Hepatocyte (in vitro differentiated cells): ENCODE results near the gene ITPK1. TPM values are rescaled to one million over a fixed set of nuclear protein-coding genes. Genes with fewer than 3 reads are reported as not detected.

ENCODE experiments used
- DNase-seq: peaks from one replicate; pipeline ENCODE4 v3.0.0-alpha.2; 2016; ENCODE audit warnings: low spot score
- H2AFZ ChIP-seq: fragments of 200-600 bp; sonication (generic); 2 replicates; pipeline ENCODE4 v1.6.0; 2016; ENCODE audit warnings: antibody characterized with exemption, mild to moderate bottlenecking
- H3K27ac ChIP-seq: fragments of 200-600 bp; sonication (generic); 2 replicates; pipeline ENCODE4 v1.5.1; 2016; ENCODE audit warnings: mild to moderate bottlenecking
- H3K27me3 ChIP-seq: fragments of 200-600 bp; sonication (generic); 2 replicates; pipeline ENCODE4 v1.6.1; 2016
- H3K36me3 ChIP-seq: fragments of 200-600 bp; sonication (generic); replicated peaks from 2 replicates; pipeline ENCODE4 v1.5.1; 2016; ENCODE audit warnings: low read depth; ENCODE audit not compliant: insufficient read depth
- H3K4me1 ChIP-seq: fragments of 200-600 bp; sonication (generic); 2 replicates; pipeline ENCODE4 v1.5.1; 2016; ENCODE audit warnings: mild to moderate bottlenecking, moderate library complexity; ENCODE audit not compliant: insufficient read depth
- H3K4me2 ChIP-seq: fragments of 200-600 bp; sonication (generic); 2 replicates; pipeline ENCODE4 v1.6.0; 2016
- H3K4me3 ChIP-seq: fragments of 200-600 bp; sonication (generic); 2 replicates; pipeline ENCODE4 v1.5.1; 2016; ENCODE audit warnings: mild to moderate bottlenecking
- H3K79me2 ChIP-seq: fragments of 200-600 bp; sonication (generic); 2 replicates; pipeline ENCODE4 v1.6.0; 2017; ENCODE audit warnings: mild to moderate bottlenecking
- H3K9me2 ChIP-seq: fragments of 200-600 bp; sonication (generic); replicated peaks from 2 replicates; pipeline ENCODE4 v1.6.0; 2017; ENCODE audit warnings: mild to moderate bottlenecking; ENCODE audit not compliant: insufficient read depth
- H3K9me3 ChIP-seq: fragments of 200-600 bp; sonication (generic); 2 replicates; pipeline ENCODE4 v1.5.1; 2016; ENCODE audit warnings: low read depth, mild to moderate bottlenecking
- H4K20me1 ChIP-seq: fragments of 200-600 bp; sonication (generic); 2 replicates; pipeline ENCODE4 v1.6.0; 2016; ENCODE audit warnings: mild to moderate bottlenecking; ENCODE audit not compliant: insufficient read depth, poor library complexity, severe bottlenecking
- EZH2 ChIP-seq: fragments of 200-600 bp; sonication (generic); IDR thresholded peaks from 2 replicates; pipeline ENCODE4 v1.6.1; 2016; ENCODE audit warnings: antibody characterized with exemption, mild to moderate bottlenecking, borderline replicate concordance
- EZH2phosphoT487 ChIP-seq: fragments of 200-600 bp; sonication (generic); IDR thresholded peaks from one replicate; pipeline ENCODE4 v1.6.1; 2018; ENCODE audit warnings: antibody characterized with exemption, mild to moderate bottlenecking, low read depth, moderate library complexity; ENCODE audit not compliant: unreplicated experiment, severe bottlenecking
- WGBS: methylation state at CpG from one replicate; pipeline ENCODE4 v1.1.6; 2016; ENCODE audit warnings: low lambda C conversion rate; ENCODE audit errors: missing lambda C conversion rate; 5-methylcytosine and 5-hydroxymethylcytosine counted together
- polyA plus RNA-seq: library from polyadenylated mRNA; unstranded; fragments of >200 nt; fragmentation: Nextera tagmentation; extraction: Ambion mirVana; gene quantifications from 2 replicates; pipeline ENCODE4 v1.2.1, GENCODE V29; 2016
- total RNA-seq: library from RNA; depleted of rRNA; stranded (reverse); fragments of >200 nt; gene quantifications from 2 replicates; pipeline ENCODE4 v1.2.3, GENCODE V29; 2014
- TF ChIP-seq, protein P1 (sequence below): fragments of 200-600 bp; sonication (generic); IDR thresholded peaks from 2 replicates; pipeline ENCODE4 v1.5.1; 2016; ENCODE audit warnings: antibody characterized with exemption, mild to moderate bottlenecking; ENCODE audit not compliant: poor library complexity

The ITPK1 gene
- total and polyA plus RNA-seq, 2 experiments from 2014 or later = 49.8 to 66.7 TPM

DNA sequence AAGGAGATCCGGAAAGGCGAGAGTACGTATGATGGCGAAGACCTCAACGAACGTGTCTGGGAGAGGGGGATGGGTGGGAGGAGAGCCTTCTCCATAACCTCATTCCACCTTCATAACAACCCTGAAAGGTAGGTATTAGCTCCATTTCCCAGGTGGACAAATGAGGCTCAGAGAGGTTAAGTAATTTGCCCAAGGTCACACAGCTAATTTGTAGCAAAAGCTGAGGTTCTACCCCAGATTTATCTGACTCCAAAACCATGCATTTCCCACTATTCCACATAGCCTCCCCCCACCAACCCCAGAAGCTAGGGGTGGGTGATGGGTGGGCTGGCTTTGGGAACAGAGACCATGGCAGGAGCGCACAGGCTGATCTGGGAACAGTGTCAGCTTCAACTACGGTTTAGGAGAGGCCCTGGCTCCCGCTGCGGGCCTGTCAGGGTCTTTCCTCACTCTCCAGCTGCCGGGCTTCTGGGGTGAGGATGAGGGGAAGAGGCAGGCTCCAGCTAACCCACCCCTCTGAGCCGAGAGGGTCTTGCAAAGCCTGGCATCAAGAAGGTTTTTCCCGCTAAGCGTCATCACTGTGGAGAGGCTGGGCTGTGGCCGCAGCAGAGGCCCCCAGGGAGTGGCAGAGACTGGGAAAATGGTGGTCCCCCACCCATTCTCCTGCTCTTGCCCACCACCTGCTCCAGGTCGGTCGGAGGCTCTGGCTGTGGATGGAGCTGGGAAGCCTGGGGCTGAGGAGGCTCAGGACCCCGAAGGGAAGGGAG is 183.9 kb downstream of the ITPK1 start:
- H3K4me2 ChIP-seq = no peak overlapping the region
- no peaks in the 10 kb centered on the region for H3K9me3 ChIP-seq
- H3K27ac ChIP-seq = no peak overlapping the region
- no peaks in the 10 kb centered on the region for H3K79me2 ChIP-seq
- H3K4me3 ChIP-seq = no peak overlapping the region
- H3K27me3 ChIP-seq = no peaks in the 10 kb centered on the region
- H2AFZ ChIP-seq = no peak overlapping the region
- no peaks in the 10 kb centered on the region for H4K20me1 ChIP-seq
- no peaks in the 10 kb centered on the region for H3K36me3 ChIP-seq
- TF ChIP-seq EZH2phosphoT487 (no peak), EZH2 (no peak)
- TF ChIP-seq, protein P1, sequence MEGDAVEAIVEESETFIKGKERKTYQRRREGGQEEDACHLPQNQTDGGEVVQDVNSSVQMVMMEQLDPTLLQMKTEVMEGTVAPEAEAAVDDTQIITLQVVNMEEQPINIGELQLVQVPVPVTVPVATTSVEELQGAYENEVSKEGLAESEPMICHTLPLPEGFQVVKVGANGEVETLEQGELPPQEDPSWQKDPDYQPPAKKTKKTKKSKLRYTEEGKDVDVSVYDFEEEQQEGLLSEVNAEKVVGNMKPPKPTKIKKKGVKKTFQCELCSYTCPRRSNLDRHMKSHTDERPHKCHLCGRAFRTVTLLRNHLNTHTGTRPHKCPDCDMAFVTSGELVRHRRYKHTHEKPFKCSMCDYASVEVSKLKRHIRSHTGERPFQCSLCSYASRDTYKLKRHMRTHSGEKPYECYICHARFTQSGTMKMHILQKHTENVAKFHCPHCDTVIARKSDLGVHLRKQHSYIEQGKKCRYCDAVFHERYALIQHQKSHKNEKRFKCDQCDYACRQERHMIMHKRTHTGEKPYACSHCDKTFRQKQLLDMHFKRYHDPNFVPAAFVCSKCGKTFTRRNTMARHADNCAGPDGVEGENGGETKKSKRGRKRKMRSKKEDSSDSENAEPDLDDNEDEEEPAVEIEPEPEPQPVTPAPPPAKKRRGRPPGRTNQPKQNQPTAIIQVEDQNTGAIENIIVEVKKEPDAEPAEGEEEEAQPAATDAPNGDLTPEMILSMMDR = no peak
- DNase-seq = no peak
- 92% methylated on average over 16 of the region's 18 CpGs for WGBS
- H3K4me1 ChIP-seq = no peaks in the 10 kb centered on the region
- no peaks in the 10 kb centered on the region for H3K9me2 ChIP-seq

DNA sequence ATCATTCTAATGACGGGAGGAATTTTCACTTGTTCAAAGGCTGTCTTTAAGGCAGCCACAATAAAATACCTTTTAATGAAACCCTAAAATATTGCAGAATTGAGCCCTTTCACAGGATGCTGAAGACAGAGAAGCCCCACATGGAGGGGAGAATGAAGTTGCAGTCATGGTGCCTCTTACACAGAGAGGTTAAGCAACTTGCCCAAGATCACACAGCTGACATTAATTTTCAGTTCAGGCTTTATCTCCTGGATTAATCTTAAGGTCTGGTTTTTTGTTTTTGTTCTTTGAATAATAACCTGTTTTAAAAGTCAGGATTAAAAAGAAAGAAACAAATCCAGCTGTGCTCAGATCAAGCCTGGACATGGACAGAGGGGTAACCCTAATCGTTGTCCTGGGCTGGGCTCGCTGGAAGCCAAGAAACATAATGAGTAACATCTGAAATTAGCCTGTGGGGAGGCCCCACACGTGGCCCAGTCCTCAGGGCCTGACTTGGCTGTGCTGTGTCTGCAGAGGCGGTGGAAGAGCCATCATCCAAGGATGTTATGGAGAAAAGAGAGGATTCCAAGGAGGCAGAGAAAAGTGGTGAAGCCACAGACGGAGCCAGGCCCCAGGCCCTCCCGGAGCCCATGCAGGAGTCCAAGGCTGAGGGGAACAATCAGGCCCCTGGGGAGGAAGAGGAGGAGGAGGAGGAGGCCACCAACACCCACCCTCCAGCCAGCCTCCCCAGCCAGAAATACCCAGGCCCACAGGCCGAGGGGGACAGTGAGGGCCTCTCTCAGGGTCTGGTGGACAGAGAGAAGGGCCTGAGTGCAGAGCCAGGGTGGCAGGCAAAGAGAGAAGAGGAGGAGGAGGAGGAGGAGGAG is 184.8 kb downstream of the ITPK1 start:
- no peak overlapping the region for H3K27ac ChIP-seq
- no peaks in the 10 kb centered on the region for H3K9me2 ChIP-seq
- no peaks in the 10 kb centered on the region for H3K9me3 ChIP-seq
- DNase-seq = no peak
- no peak overlapping the region for H2AFZ ChIP-seq
- no peaks in the 10 kb centered on the region for H3K79me2 ChIP-seq
- H3K4me2 ChIP-seq = no peak overlapping the region
- no peaks in the 10 kb centered on the region for H3K4me1 ChIP-seq
- no peaks in the 10 kb centered on the region for H3K27me3 ChIP-seq
- no peak overlapping the region for H3K4me3 ChIP-seq
- no peaks in the 10 kb centered on the region for H4K20me1 ChIP-seq
- H3K36me3 ChIP-seq = no peaks in the 10 kb centered on the region
- TF ChIP-seq, protein P1 = no peak
- TF ChIP-seq EZH2 (no peak), EZH2phosphoT487 (no peak)
- 70% methylated on average over 8 of the region's 8 CpGs for WGBS

DNA sequence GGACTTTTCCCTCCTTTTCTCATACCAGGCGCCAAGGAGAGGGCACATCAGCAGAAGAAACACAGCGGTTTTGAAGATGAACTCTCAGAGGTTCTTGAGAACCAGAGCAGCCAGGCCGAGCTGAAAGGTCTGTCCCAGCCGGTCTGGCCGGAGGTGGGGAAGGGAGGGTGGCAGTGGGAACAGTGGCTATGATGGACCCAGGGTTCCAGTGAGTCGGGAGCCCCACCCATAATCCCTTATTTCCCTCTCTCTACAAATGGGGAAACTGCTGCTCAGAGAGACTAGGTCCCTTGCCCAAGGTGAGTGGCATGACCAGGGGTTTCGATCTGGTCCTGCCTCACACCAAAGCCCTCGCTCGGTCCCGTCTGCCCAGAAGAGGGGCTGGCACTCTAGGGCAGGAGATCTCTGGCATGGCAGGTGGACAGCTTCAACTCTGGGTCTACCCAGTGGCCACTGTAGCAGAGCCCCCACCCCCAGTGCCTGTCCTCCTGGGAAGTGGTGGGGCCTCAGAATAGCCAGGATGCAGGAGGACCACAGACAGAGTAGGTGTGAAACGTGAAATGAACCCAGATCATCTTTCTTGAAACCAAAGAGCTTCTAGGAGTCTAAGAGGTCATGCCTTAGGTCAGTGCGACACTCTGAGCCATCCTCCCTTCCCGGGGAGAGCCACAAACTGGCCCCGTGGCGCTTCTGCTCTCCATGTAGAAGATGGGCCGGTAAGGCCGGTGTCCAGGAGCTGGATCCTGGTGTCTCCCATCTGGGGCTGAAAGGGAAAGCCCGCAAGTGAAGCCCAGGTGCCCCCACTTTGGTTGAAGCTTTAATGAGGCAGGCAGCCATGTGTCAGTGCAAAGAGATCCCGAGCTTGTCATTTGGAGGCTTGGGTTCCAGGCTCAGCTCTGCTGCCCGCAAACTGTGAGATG is 185.8 kb downstream of the ITPK1 start:
- 90% methylated on average over 20 of the region's 20 CpGs for WGBS
- H3K27me3 ChIP-seq = peaks cover 3% of the 10 kb centered on the region
- no peak overlapping the region for H3K4me2 ChIP-seq
- H3K4me3 ChIP-seq = no peak overlapping the region
- no peaks in the 10 kb centered on the region for H3K4me1 ChIP-seq
- no peaks in the 10 kb centered on the region for H3K79me2 ChIP-seq
- no peaks in the 10 kb centered on the region for H4K20me1 ChIP-seq
- no peak overlapping the region for H2AFZ ChIP-seq
- TF ChIP-seq, protein P1 = no peak
- H3K9me2 ChIP-seq = no peaks in the 10 kb centered on the region
- no peak overlapping the region for H3K27ac ChIP-seq
- H3K36me3 ChIP-seq = no peaks in the 10 kb centered on the region
- no peak for DNase-seq
- H3K9me3 ChIP-seq = no peaks in the 10 kb centered on the region
